ENCODE results near the gene CAP2.

CAP2 gene

DNA sequence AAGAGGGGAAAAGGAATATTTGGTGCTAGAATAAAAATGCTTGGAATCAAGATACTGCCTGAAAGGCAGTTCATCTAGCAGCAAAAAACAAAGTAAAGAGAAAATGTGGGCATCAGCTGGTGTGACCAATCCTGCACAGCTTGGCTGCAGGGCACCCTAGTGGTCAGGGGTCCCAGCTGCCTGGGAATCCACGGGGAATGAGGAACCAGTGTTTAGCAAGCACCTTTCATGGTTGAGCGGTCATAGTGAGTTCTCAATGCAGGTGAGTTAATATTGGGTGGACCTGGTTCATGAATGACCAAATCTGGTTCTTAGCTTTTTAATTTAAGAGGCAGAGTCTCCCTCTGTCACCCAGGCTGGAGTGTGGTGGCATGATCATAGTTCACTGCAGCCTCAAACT lies 53.3 kb downstream of the CAP2 start:
- no peak for DNase-seq

DNA sequence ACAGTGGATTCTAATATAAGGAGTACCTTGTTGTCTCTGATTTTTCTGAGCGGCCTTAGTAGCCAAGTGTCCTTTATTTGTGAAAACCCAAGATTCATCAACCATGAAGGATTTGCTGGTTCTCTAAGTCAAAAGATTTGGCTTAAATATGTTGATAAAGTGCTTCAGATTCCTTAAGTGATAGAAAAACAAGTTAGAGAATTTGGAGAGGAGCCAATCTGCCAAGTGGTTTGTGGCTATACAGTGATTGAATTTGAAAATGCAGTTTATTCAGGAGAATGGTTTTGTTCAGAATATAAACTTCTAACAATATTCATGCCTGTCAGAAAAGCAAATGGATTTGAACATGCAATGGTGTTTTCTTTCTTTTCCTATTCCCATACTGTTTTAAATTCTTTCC lies 54.8 kb downstream of the CAP2 start:
- DNase-seq, result no peak

DNA sequence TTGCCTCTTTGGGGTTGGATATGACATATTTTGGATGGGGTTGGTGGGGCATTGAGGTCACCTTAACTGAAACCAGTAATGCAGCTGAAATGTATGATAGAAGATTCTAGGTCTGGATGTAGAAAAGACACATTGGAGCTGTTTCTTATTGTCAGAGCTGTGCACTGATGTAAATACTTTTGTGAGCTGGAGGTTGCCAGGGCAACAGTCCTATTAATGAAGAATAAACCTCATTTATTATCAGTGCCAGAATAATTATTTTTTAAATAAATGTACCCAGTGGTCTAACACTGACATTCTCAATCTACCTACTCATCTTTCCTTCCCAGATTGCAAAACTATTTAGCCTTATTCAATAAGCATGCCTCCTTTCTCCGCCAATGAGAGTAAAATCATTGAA lies 57.0 kb downstream of the CAP2 start:
- no peak for DNase-seq

DNA sequence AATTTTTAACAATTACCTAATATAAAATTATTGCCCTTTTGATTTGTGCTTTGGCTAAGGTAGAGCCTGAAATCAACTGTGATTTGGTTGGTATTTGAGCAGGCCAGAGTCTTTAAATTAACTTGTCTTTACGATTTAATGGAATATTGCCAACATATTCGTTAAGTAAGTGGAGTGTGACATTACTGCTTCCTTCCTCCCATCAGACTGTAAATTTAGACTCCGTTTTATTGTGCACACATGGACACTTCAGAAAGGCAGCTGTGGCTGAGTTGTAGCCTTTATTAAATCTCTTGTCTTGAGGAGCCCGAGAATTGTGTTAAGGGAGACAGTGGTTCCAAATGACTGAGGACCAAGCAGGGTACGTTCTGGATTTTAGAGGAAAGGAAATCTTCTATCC lies 57.4 kb downstream of the CAP2 start:
- DNase-seq, result peak; percentile 72

DNA sequence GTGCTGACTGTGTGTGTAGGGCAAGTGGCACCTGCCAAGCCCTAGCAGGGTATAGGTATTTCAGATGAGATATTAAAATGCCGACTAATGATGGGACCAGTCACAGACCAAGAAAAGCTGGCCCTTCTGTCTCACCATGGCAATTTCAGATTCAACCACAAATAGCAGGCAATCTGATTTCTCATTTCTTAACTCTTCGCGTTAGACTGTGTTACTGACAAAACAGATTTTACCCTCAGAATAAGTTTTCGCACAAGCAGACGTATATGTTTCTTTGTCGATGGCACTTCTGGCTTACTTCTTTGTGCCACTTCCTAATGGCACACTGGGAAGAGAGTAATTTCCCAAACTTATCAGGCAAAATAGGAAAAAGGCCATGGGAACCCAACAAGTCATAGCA lies 58.7 kb downstream of the CAP2 start:
- no peak for DNase-seq

DNA sequence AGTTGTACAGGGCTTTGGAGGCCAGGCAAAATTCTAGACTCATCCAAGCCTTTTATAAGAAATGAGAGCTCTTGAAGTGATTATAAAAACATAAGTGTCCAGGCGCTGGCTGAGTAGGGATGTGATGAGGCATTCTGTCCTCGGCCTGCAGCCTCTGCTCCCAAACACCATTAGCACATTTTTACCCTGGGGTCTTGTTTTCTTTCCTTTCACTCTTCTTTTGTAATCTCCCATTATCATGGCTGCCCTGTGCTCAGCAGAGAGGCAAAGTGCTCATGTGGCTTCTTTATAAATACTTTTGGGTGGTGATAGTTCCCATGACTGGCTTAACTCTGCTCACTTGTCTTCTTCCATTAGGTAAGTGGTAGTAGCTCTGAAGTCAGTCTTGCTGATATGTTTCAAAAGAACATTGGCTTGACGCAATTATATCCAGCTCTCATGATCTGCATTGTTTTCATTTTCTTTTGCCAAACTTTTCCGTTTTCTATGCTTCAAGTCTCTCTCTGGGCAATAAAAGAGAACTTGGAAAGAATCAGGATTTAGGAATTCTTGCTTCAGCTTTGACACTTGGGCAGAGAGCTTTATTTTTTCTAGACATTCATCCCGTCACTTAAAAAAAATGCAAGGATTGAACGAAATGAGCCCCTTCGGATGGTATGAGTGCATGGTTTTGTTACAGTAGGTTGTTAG lies 61.1 kb downstream of the CAP2 start:
- no peak for DNase-seq

DNA sequence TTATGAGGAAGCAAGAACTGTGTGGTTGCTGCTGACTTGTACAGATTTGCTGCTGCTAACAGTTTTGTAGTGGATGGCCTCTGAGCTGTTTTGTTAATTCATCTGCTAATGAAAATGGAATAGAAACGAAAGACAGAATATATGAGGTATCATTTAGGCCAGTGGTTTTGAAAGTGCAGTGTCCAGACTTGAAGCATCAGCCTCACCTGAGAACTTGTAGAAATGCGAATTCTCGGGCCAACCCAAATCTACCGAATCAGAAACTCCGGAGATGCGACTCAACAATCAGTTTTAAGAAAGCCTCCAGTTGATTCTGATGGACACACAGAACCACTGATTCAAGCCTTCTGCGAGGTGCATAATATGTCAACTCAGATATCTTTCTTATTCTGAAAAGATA lies 62.5 kb downstream of the CAP2 start:
- no peak for DNase-seq

DNA sequence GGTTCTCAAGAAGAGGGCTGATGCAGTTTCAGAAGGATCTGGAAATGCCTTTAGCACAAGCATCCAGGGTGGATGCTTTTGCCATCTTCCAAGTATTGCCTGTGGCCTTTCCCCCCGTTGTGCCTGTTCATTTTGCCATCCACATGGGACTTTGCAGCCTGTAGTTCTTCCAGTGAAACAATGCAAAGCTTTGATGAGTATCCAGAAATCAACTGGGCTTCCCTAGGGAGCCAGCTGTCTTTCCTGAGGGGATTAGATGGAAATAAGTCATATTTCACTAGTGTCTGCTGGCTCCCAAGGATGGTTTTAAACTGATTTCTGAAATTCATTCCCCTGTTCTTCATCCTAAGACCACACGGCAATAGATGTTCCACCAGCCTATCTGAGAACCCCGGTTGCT lies 63.3 kb downstream of the CAP2 start:
- no peak for DNase-seq

DNA sequence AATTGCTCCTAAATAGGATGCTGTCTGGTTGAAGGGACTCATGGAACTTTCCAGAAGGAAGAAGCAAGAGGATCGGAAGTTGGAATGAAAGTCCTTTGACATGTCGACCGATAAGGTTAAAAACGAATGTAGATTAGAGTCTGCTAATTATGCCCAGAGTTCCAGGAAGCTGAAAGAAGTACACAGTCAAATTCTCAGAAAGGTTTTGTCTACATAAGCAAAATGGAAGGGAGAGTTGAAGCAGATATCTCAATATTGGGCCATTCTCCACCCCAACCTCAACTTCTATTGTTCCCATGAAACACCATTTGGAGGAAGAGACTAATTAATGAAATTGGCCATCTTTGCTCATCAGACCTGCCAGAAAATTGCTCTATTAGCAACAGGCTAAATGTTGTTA lies 64.0 kb downstream of the CAP2 start:
- DNase-seq, result no peak

DNA sequence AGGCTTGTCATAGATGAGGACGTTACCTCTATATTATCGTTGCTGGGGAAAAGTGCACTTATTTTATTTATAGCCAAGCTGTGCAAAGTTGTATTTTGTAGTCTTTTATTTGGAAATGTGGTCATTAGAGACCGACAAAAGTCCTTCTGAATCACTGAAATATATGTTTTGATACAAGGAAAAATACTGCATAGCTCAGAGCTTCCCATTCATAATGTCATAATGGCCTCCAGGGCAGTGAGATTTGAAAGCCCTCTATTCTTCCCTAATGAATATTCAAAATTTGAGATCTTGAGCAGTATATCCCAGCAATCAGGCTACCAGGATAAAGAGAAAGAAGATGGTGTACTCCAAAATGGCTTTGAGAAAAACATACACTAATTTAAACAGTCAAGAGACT lies 64.6 kb downstream of the CAP2 start:
- no peak for DNase-seq

DNA sequence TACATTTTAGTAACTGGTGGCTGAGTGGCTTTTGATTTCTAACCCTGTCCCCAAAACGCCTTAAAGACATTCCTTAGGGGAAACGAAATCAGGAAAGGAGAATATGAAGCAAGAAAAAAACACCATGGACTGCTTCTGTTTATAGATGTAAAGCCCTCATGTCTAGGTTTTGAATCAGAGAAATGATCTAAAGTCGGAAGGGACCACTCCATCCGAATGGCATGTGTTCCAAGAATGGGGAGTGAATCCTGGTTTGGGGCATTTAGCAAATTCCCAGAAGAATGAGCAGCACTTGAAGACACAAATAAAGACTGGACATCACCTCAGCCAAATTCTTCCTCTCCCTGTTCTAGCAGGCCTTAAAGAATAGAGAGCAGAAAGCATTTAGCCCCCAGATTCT lies 65.6 kb downstream of the CAP2 start:
- DNase-seq, result no peak

DNA sequence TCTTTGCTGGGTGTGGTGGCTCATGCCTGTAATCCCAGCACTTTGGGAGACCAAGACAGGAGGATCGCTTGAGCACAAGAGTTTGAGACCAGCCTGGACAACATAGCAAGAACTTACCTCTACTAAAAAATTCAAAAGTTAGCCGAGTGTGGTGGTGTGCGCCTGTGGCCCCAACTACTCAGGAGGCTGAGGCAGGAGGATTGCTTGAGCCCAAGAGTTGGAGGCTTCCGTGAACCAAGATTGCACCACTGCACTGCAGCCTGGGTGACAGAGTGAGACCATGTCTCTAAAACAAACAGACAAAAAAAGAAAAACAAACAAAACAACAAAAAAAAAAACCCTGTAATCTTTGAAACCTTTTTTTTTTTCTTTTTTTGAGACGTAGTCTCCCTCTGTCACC lies 67.5 kb downstream of the CAP2 start:
- no peak for DNase-seq

DNA sequence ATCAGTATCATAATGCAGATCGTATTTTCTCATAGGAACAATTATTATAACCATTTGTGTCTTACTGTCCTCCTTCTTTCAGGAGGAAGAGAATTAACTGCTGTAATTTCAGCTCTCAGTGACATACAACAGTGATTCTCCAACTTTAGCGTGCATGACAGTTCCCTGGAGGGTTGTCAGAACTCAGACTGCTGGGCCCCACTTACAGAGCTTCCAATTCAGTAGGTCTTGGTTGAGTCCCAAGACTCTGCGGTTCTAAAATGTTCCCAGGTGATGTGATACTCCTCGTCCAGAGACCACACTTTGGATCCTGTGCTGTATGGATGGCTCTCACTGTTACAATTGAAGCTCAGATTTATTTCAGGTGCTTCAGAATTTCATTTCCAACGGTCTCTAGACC lies 72.8 kb downstream of the CAP2 start:
- DNase-seq, result no peak

DNA sequence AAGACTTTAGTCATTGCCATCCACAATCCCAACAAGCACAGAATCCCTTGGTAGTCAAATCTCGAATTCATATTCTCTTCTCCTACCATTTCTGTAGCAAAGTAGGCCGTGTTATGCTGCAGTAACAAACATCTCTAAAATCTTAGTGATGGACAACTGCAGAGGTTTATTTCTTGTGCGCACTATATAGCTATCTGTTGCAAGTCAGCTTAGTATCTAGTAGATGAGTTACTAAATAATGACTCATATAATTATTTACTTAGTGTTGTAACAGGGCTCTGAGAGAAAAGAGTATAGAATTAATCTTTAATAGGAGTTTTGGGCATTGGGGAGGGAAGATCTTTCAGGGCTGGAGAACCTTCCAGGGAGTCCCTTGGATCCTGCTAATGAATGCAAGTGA lies 73.3 kb downstream of the CAP2 start:
- DNase-seq, result no peak

DNA sequence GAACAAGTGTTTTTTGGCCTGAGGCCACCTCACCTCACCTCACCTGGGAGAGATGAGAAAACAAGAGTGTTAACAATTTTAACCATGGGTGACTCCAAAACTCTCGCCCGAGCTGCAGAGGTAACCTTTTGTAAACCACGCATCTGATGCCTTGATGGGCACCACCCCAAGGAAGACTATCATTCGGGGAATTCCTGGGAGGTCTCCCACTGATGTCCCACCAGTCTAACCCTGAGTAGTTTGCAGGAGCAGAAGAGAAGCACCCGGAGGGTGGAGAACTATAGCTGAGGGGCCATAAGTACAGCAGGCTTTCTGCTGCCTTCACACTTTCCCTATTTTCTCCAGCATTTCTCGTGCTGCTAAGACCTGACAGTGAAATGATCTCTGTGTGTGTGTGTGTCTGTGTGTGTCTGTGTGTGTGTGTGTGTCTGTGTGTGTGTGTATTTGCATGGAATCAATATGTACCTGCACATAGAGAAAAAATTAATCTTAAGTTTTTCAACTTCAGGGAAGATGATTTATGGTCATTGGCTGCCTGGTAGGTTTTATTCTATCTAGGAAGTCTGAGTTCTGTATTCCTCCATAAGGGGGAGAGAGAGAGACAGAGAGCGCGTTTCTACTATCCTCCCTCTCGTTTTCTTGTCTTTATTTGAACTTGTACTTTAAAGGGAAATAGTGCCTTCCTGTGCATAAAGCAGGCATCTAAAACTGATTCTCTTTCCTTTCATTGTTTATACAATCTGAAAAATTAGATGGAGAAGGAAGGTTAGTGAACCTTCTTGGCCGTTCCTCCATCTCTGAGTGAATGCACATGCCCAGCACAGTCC lies 75.8 kb downstream of the CAP2 start:
- DNase-seq, result peak; percentile 30

DNA sequence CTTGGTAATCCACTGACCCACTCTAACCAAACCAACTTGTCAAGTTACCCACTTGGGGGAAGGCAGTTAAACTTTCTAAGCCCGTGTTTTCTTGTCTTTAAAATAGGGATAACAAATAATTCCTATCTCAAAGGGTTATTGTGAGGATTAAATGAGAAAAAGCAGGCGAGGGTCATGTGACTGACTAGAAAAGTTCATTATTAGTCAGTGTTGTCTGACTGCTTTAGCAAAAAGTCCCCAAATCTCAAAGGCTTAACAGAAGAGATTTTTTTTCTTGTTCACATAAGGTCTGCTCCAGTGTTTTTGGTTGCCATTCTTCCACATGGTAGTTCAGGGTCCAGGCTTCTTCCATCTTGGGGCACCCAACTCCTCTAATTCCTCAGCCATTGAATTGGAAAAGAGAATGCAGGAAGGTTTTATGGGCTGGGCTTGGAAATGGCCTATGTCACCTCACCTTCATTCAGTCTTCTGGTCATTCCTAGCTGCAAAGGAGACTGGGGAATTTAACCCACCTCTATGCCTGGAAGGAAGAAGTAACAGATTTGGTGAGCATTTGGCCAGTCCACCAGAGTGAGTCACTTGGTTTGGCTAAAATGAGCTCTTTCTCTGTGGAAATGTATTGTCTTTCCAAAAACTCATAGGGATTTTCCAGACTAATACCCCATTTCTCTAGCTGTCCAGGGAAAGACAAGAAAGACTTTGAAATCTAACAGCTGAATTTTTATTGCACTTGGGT lies 77.0 kb downstream of the CAP2 start:
- DNase-seq, result peak; percentile 45

DNA sequence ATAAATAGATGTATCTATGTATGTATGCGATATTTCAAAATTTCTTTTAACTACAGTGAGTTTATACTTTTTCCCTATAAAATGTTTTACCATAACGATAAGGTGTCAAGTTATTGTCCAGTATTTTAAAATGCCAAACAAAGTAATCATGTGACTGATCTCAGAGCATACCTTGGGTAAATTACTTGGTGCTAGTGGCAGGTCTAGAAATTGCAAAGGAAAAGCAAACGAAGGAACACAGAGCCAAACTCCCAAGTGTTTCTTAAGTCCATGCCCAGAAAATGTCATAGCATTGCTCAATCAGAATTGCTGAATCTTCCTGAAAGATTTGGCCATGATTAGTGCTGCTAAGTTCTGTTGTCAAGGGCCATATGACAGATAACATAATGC lies 77.5 kb downstream of the CAP2 start:
- peak; percentile 74 for DNase-seq

DNA sequence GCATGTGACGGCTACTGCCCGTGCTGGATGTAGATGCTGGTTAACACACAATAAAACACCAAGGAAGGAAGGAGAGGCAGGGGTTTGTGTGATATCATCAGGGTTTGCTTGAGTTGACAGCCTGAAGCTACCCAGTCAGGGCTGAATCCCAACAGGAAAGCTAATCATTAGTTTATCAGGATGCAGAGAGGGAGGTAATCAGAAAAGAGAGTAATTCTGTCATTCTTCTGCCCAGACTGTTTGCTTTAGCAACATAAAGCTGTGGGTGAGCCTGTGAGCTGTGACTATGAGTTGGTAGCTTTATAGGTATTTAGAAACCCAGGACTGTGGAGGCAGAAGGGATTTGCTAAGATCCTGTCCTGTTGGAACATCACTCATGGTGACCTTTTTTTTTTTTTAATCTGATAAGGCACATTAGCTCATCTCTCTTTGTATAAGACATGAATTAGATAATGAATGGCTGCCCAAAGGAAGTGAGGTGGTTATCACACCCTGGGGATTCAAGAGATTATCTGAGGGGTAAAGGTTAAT lies 79.3 kb downstream of the CAP2 start:
- no peak for DNase-seq

DNA sequence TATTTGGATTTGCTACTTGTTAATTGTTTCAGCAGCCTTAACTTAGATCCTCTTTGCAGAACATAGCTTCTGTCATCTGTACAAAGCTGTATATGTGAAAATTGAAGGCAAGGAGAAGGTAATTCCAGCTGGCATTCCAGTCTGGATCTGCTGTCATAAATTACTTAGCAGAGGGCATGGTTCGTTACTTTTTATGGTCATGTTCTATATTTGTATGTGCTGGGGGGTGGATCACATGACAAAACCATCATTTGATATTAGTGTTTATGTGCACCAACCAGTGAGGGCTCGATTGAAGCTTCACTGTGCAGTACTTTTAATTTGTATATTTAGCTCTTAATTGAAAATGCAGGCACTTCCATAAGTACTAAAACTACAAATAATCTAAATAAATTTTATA lies 80.2 kb downstream of the CAP2 start:
- peak; percentile 95 for DNase-seq

DNA sequence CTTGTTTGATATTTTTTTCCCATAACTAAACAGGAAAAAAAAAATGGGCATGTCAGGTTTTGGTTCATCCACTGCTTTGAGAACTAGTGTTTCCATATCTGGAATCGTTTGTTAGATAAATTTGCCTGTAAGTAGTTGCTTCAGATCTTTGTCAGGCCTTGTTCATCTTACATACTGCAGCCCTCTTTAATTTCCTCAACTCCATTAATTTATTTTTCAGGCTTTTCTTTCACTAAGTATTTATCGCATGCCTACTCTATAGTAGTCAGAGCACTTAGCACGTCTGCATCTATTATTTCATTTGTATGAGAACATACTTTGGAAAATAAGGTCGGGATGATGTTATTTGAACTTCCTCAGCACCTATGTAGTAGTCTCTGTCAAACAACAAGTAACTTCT lies 80.9 kb downstream of the CAP2 start:
- DNase-seq, result no peak

DNA sequence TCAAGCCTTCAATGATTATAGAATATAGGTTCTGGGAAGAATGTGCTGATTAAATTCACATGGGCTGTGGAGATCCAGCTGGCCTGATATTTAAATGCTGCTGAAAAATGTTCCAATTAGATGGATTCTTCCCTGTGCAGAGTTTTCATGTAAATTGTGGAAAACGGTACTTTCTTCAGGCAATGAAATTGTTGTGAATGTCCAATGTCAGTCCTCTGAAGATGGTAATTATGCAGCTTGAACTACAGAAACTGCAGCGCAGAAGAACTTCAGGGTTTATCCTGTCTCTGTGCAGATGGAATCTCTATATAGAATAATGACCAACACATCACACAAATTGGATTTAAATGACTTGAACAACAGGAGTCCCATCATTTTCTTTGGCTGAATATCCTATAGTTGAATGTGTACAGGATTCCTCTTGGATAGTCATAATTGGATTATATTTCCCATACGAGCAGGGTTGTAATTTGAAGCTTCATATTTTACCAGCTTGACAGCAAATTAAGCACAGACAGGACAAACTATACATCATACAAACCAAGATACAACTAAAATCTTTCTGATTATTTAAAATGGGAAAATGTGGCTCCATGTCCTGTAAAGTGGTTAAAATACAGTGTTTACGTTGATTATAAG lies 82.3 kb downstream of the CAP2 start:
- DNase-seq, result peak; percentile 89

DNA sequence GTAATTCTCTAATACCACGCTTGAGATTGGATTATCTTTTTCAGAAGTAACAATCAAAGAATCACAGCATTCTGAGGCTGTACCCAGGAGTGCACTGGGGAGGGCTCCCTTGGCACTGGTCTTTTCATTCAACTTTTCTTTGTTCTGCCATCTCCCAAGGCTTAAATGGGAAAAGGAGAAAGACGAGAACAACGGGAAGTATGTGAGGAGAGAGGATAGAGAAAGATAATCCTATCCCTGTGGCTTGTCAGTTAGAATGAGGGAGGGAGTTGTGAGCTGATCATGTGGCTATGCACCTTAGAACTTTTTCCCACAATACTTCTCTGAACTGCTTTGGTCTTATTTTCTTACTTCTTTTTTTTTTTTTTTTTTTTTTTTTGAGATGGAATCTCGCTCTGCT lies 83.1 kb downstream of the CAP2 start:
- DNase-seq, result no peak

DNA sequence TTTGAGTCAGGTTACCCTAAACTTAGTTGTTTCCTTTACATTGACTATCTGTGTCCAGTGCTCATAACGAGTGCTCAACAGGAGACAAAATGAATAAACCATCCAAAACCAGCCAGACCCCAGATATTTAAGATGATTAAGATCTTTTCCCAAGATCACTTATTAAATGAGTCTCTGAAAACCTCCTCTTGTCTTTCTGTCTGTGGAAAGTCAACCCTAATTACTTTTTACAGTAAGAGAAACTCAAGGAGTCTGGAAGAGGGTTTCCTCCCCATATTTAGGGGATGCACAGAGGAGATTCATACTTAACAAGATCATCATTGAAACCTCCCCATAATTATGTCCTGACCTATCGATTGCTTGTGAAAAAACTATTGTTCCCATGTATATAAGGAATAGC lies 84.0 kb downstream of the CAP2 start:
- DNase-seq, result no peak
